ENCODE data around the gene PHKA2.
"Not testable (repeated sequence)": the region's sequence is repeated elsewhere in the genome, so short reads cannot be mapped to it uniquely, and the experiment has no call there.

The PHKA2 gene

DNA sequence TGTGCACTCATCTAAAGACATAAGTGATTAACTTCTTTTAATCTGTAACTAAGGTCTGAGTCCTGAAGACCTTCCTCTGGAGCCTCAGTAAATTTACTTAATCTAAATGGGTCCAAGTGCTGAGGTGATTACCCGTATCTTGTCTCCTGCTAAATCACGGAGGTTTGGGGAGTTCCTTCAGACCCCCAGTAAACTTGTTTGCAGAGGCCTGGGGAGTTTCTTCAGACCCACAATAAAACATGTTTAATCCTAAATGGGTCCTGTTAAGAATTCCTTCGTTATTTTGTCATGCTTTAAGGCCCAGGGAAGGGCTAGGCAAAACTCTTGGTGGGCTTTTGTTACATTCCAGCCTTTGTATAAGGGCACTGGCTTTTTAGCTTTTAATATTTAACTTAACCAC, 136.0 kb downstream of the PHKA2 start:
- not testable (repeated sequence) for DNase-seq

Data from SIG-M5 (cell line).